Measurements from ENCODE around the gene TMEM132C.
A peak's percentile ranks its signal among the peaks of the same experiment; 100 is the strongest.

The TMEM132C gene

GRCh38 chr12:128259556-128260070 is 7.4 kb upstream of the TMEM132C start:
- Histone ChIP-seq H3K27me3 (ENCODE audit: insufficient read depth, low read length) (peaks cover 17% of the 10 kb centered on the region), H3K9me3 (ENCODE audit: insufficient read depth, low read depth, low read length) (no peaks in the 10 kb centered on the region; the same call in 1 of the 2 replicates), H3K36me3 (ENCODE audit: insufficient read depth, low read depth, low read length) (no peaks in the 10 kb centered on the region), H3K9ac (ENCODE audit: low read depth, low read length) (no peak overlapping the region), H3K4me1 (ENCODE audit: insufficient read depth, low read length) (no peaks in the 10 kb centered on the region; the same call in 1 of the 2 replicates), H3K4me3 (ENCODE audit: low read length) (no peak overlapping the region), H3K27ac (ENCODE audit: low read length) (no peak overlapping the region)

- Histone ChIP-seq H3K4me1 (ENCODE audit: insufficient read depth, low read length) (no peaks in the 10 kb centered on the region; the same call in 1 of the 2 replicates), H3K36me3 (ENCODE audit: insufficient read depth, low read depth, low read length) (no peaks in the 10 kb centered on the region), H3K27ac (ENCODE audit: low read length) (no peak overlapping the region), H3K9ac (ENCODE audit: low read depth, low read length) (no peak overlapping the region), H3K4me3 (ENCODE audit: low read length) (no peak overlapping the region), H3K27me3 (ENCODE audit: insufficient read depth, low read length) (peaks cover 38% of the 10 kb centered on the region), H3K9me3 (ENCODE audit: insufficient read depth, low read depth, low read length) (no peaks in the 10 kb centered on the region; the same call in 1 of the 2 replicates)
Observed at GRCh38 chr12:128261757-128262156, 5.2 kb upstream of the TMEM132C start.

- H3K4me1 ChIP-seq (ENCODE audit: insufficient read depth, low read length): peaks cover 7% of the 10 kb centered on the region; the same call in 1 of the 2 replicates
- no peaks in the 10 kb centered on the region; the same call in 1 of the 2 replicates for H3K9me3 ChIP-seq (ENCODE audit: insufficient read depth, low read depth, low read length)
- H3K27ac ChIP-seq (ENCODE audit: low read length): no peak overlapping the region
- H3K36me3 ChIP-seq (ENCODE audit: insufficient read depth, low read depth, low read length): no peaks in the 10 kb centered on the region
- no peak overlapping the region for H3K9ac ChIP-seq (ENCODE audit: low read depth, low read length)
- no peak overlapping the region; the same call in 1 of the 2 replicates for H3K4me3 ChIP-seq (ENCODE audit: low read length)
- peaks cover 72% of the 10 kb centered on the region for H3K27me3 ChIP-seq (ENCODE audit: insufficient read depth, low read length)
Observed at GRCh38 chr12:128265566-128265965, 1.4 kb upstream of the TMEM132C start.

- H3K9me3 ChIP-seq (ENCODE audit: insufficient read depth, low read depth, low read length): no peaks in the 10 kb centered on the region; the same call in 1 of the 2 replicates
- H3K27me3 ChIP-seq (ENCODE audit: insufficient read depth, low read length): peaks cover 77% of the 10 kb centered on the region
- no peak overlapping the region for H3K9ac ChIP-seq (ENCODE audit: low read depth, low read length)
- H3K4me3 ChIP-seq (ENCODE audit: low read length): peak overlapping the region; percentile 65; the same call in 1 of the 2 replicates
- no peaks in the 10 kb centered on the region for H3K36me3 ChIP-seq (ENCODE audit: insufficient read depth, low read depth, low read length)
- H3K4me1 ChIP-seq (ENCODE audit: insufficient read depth, low read length): peaks cover 7% of the 10 kb centered on the region; the same call in 1 of the 2 replicates
- H3K27ac ChIP-seq (ENCODE audit: low read length): no peak overlapping the region
Observed at GRCh38 chr12:128266086-128266485, 884 bp upstream of the TMEM132C start.

- Histone ChIP-seq H3K27ac (ENCODE audit: low read length) (no peak overlapping the region), H3K4me3 (ENCODE audit: low read length) (peak overlapping the region; percentile 65), H3K36me3 (ENCODE audit: insufficient read depth, low read depth, low read length) (no peaks in the 10 kb centered on the region), H3K4me1 (ENCODE audit: insufficient read depth, low read length) (peaks cover 7% of the 10 kb centered on the region; the same call in 1 of the 2 replicates), H3K9me3 (ENCODE audit: insufficient read depth, low read depth, low read length) (no peaks in the 10 kb centered on the region; the same call in 1 of the 2 replicates), H3K9ac (ENCODE audit: low read depth, low read length) (no peak overlapping the region), H3K27me3 (ENCODE audit: insufficient read depth, low read length) (peaks cover 81% of the 10 kb centered on the region)
Observed at GRCh38 chr12:128266541-128267130, 334 bp upstream of the TMEM132C start.

GRCh38 chr12:128267651-128268378 is 845 bp downstream of the TMEM132C start:
- H3K9ac ChIP-seq (ENCODE audit: low read depth, low read length): peak overlapping the region; percentile 32; the same call in 1 of the 2 replicates
- H3K9me3 ChIP-seq (ENCODE audit: insufficient read depth, low read depth, low read length): no peaks in the 10 kb centered on the region; the same call in 1 of the 2 replicates

GRCh38 chr12:128268379-128268995 is 1.5 kb downstream of the TMEM132C start:
- Histone ChIP-seq H3K9me3 (ENCODE audit: insufficient read depth, low read depth, low read length) (no peaks in the 10 kb centered on the region; the same call in none of the 2 replicates), H3K36me3 (ENCODE audit: insufficient read depth, low read depth, low read length) (no peaks in the 10 kb centered on the region), H3K9ac (ENCODE audit: low read depth, low read length) (peak overlapping the region; percentile 32; the same call in 1 of the 2 replicates), H3K4me1 (ENCODE audit: insufficient read depth, low read length) (peaks cover 7% of the 10 kb centered on the region; the same call in 1 of the 2 replicates), H3K27ac (ENCODE audit: low read length) (no peak overlapping the region), H3K4me3 (ENCODE audit: low read length) (peak overlapping the region; percentile 63), H3K27me3 (ENCODE audit: insufficient read depth, low read length) (peaks cover 84% of the 10 kb centered on the region)

More at GRCh38 chr12:128267651-128268378, 845 bp downstream of the TMEM132C start:
- H3K4me1 ChIP-seq (ENCODE audit: insufficient read depth, low read length): peaks cover 7% of the 10 kb centered on the region; the same call in 1 of the 2 replicates
- H3K27me3 ChIP-seq (ENCODE audit: insufficient read depth, low read length): peaks cover 90% of the 10 kb centered on the region
- no peaks in the 10 kb centered on the region for H3K36me3 ChIP-seq (ENCODE audit: insufficient read depth, low read depth, low read length)
- H3K27ac ChIP-seq (ENCODE audit: low read length): no peak overlapping the region
- peak overlapping the region; percentile 63 for H3K4me3 ChIP-seq (ENCODE audit: low read length)

- peak overlapping the region; percentile 63 for H3K4me3 ChIP-seq (ENCODE audit: low read length)
- peaks cover 3% of the 10 kb centered on the region for H3K9me3 ChIP-seq (ENCODE audit: insufficient read depth, low read depth, low read length)
- peaks cover 7% of the 10 kb centered on the region; the same call in 1 of the 2 replicates for H3K4me1 ChIP-seq (ENCODE audit: insufficient read depth, low read length)
- no peak overlapping the region for H3K27ac ChIP-seq (ENCODE audit: low read length)
- no peaks in the 10 kb centered on the region for H3K36me3 ChIP-seq (ENCODE audit: insufficient read depth, low read depth, low read length)
- peaks cover 77% of the 10 kb centered on the region for H3K27me3 ChIP-seq (ENCODE audit: insufficient read depth, low read length)
- no peak overlapping the region for H3K9ac ChIP-seq (ENCODE audit: low read depth, low read length)
Observed at GRCh38 chr12:128269181-128269591, 2.2 kb downstream of the TMEM132C start.

- H3K4me3 ChIP-seq (ENCODE audit: low read length): no peak overlapping the region
- no peak overlapping the region for H3K9ac ChIP-seq (ENCODE audit: low read depth, low read length)
- no peaks in the 10 kb centered on the region for H3K36me3 ChIP-seq (ENCODE audit: insufficient read depth, low read depth, low read length)
- peaks cover 10% of the 10 kb centered on the region for H3K27me3 ChIP-seq (ENCODE audit: insufficient read depth, low read length)
- peaks cover 21% of the 10 kb centered on the region for H3K9me3 ChIP-seq (ENCODE audit: insufficient read depth, low read depth, low read length)
- no peak overlapping the region for H3K27ac ChIP-seq (ENCODE audit: low read length)
- H3K4me1 ChIP-seq (ENCODE audit: insufficient read depth, low read length): no peaks in the 10 kb centered on the region
Observed at GRCh38 chr12:128276471-128276870, 9.5 kb downstream of the TMEM132C start.

GRCh38 chr12:128286970-128287369 is 20.0 kb downstream of the TMEM132C start:
- Histone ChIP-seq H3K36me3 (ENCODE audit: insufficient read depth, low read depth, low read length) (no peaks in the 10 kb centered on the region), H3K9me3 (ENCODE audit: insufficient read depth, low read depth, low read length) (no peaks in the 10 kb centered on the region), H3K9ac (ENCODE audit: low read depth, low read length) (no peak overlapping the region), H3K27me3 (ENCODE audit: insufficient read depth, low read length) (peaks cover 21% of the 10 kb centered on the region; the same call in 1 of the 2 replicates), H3K4me1 (ENCODE audit: insufficient read depth, low read length) (no peaks in the 10 kb centered on the region), H3K4me3 (ENCODE audit: low read length) (no peak overlapping the region), H3K27ac (ENCODE audit: low read length) (no peak overlapping the region)

- no peaks in the 10 kb centered on the region for H3K9me3 ChIP-seq (ENCODE audit: insufficient read depth, low read depth, low read length)
- H3K9ac ChIP-seq (ENCODE audit: low read depth, low read length): no peak overlapping the region
- no peaks in the 10 kb centered on the region for H3K4me1 ChIP-seq (ENCODE audit: insufficient read depth, low read length)
- no peak overlapping the region for H3K4me3 ChIP-seq (ENCODE audit: low read length)
- H3K27me3 ChIP-seq (ENCODE audit: insufficient read depth, low read length): peaks cover 22% of the 10 kb centered on the region; the same call in 1 of the 2 replicates
- no peaks in the 10 kb centered on the region for H3K36me3 ChIP-seq (ENCODE audit: insufficient read depth, low read depth, low read length)
- H3K27ac ChIP-seq (ENCODE audit: low read length): no peak overlapping the region
Observed at GRCh38 chr12:128288357-128288756, 21.4 kb downstream of the TMEM132C start.

Measured in iPS-20b (cell line).